MM.1S (cell line): ENCODE results near the gene CHMP5.

Experiments
- DNase-seq: peaks from one replicate; pipeline ENCODE4 v3.0.0-alpha.2; 2015
- H2AFZ ChIP-seq: fragments of 300-600 bp; sonication (generic); 2 replicates; pipeline ENCODE4 v1.6.0; 2016; ENCODE audit warnings: antibody characterized with exemption, low read length
- H3F3A ChIP-seq: fragments of 300-600 bp; sonication (generic); 2 replicates; pipeline ENCODE4 v1.6.1; 2016; ENCODE audit warnings: mild to moderate bottlenecking, antibody characterized with exemption, low read length, moderate library complexity, mixed read lengths; ENCODE audit not compliant: insufficient read depth
- H3K27ac ChIP-seq: fragments of 300-600 bp; sonication (generic); 2 replicates; pipeline ENCODE4 v1.5.1; 2016; ENCODE audit warnings: mild to moderate bottlenecking, low read length
- H3K27me3 ChIP-seq: fragments of 300-600 bp; sonication (generic); replicated peaks from 2 replicates; pipeline ENCODE4 v1.6.0; 2016; ENCODE audit warnings: low read length; ENCODE audit not compliant: insufficient read depth
- H3K36me3 ChIP-seq: fragments of 300-600 bp; sonication (generic); replicated peaks from 2 replicates; pipeline ENCODE4 v1.6.1; 2016; ENCODE audit warnings: mild to moderate bottlenecking, low read length, mixed read lengths; ENCODE audit not compliant: insufficient read depth
- H3K4me1 ChIP-seq: fragments of 300-600 bp; sonication (generic); 2 replicates; pipeline ENCODE4 v1.6.1; 2016; ENCODE audit warnings: low read length, mixed read lengths
- H3K4me2 ChIP-seq: fragments of 300-600 bp; sonication (generic); 2 replicates; pipeline ENCODE4 v1.6.0; 2016; ENCODE audit warnings: low read depth, low read length
- H3K4me3 ChIP-seq: fragments of 300-600 bp; sonication (generic); 2 replicates; pipeline ENCODE4 v1.5.1; 2016; ENCODE audit warnings: low read length, mixed read lengths
- H3K79me2 ChIP-seq: fragments of 300-600 bp; sonication (generic); 2 replicates; pipeline ENCODE4 v1.6.1; 2016; ENCODE audit warnings: mixed run types, low read length, mixed read lengths
- H3K9ac ChIP-seq: fragments of 300-600 bp; sonication (generic); 2 replicates; pipeline ENCODE4 v1.6.1; 2016; ENCODE audit warnings: low read length, mixed read lengths
- H3K9me2 ChIP-seq: fragments of 300-600 bp; sonication (generic); replicated peaks from 2 replicates; pipeline ENCODE4 v1.6.1; 2016; ENCODE audit warnings: mild to moderate bottlenecking, low read length, mixed read lengths; ENCODE audit not compliant: insufficient read depth
- H3K9me3 ChIP-seq: fragments of 300-600 bp; sonication (generic); replicated peaks from 2 replicates; pipeline ENCODE4 v1.6.1; 2016; ENCODE audit warnings: mild to moderate bottlenecking, low read length, mixed read lengths; ENCODE audit not compliant: insufficient read depth
- H4K20me1 ChIP-seq: fragments of 300-600 bp; sonication (generic); 2 replicates; pipeline ENCODE4 v1.6.1; 2016; ENCODE audit warnings: mild to moderate bottlenecking, low read length, moderate library complexity, mixed read lengths; ENCODE audit not compliant: insufficient read depth
- EZH2 ChIP-seq: fragments of 300-600 bp; sonication (generic); optimal IDR thresholded peaks from 2 replicates; pipeline ENCODE3; 2017; ENCODE audit warnings: low read depth, mild to moderate bottlenecking, antibody characterized with exemption, low read length, mixed read lengths
- EZH2phosphoT487 ChIP-seq: fragments of 300-600 bp; sonication (generic); IDR thresholded peaks from 2 replicates; pipeline ENCODE4 v1.6.1; 2018; ENCODE audit warnings: antibody characterized with exemption, low read length
- TF ChIP-seq, protein P1 (sequence below): fragments of 300-600 bp; sonication (generic); IDR thresholded peaks from 2 replicates; pipeline ENCODE4 v1.5.1; 2016; ENCODE audit warnings: antibody characterized with exemption, low read length, mixed read lengths

CHMP5 gene

DNA sequence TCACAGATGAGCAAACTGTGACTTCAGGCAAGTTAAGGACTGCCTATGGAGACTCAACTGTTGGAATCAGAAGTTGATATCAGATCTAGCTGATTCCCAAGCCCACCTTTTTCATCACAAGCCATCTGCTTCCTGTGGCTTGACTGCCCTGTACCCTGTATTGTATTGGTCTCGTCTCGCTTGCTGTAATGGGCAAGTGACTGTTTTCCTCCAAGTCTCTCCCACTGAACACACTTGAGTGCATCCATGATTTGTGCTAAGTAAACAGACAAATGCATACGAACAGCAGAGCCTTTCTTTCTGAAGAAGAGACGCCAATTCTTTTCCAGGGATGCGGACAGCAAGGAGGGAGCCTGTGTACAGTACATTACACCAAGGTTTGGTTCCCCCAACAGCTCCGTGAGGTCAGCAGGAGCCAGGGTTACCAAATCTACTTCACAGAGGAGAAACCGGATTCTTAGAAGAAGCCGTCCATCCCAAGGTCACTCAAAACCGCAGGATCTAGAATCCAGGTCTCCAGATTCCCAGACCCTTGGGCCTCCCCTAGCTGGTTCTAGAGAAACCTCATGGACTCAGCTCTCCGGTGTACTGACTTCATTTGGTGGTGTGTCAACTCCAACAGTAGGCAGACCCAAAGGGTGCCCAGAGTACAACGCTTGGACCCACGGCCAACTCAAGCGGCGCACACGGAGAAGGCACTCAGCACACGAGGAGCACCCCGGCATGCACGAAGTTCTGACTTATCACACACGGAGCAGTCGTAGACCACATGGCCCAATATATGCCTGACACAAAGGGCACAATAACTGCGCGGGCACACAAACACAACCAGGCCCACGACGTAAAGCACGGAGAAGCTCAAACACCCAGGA is 1.5 kb upstream of the CHMP5 start:
- H3K4me3 ChIP-seq, result peak overlapping the region; percentile 99
- H3K9me3 ChIP-seq, result no peaks in the 10 kb centered on the region
- DNase-seq, result peak; percentile 28
- no peaks in the 10 kb centered on the region for H3F3A ChIP-seq
- H3K4me2 ChIP-seq, result peak overlapping the region; percentile 95
- peaks cover 75% of the 10 kb centered on the region for H3K79me2 ChIP-seq
- peak overlapping the region; percentile 80 for H2AFZ ChIP-seq
- H4K20me1 ChIP-seq, result peaks cover 3% of the 10 kb centered on the region; the same call in 1 of the 2 replicates
- no peaks in the 10 kb centered on the region for H3K9me2 ChIP-seq
- peaks cover 6% of the 10 kb centered on the region; the same call in 1 of the 2 replicates for H3K4me1 ChIP-seq
- no peaks in the 10 kb centered on the region for H3K27me3 ChIP-seq
- H3K36me3 ChIP-seq, result peaks cover 29% of the 10 kb centered on the region
- peak overlapping the region; percentile 90 for H3K9ac ChIP-seq
- peak overlapping the region; percentile 74; the same call in 1 of the 2 replicates for H3K27ac ChIP-seq
- TF ChIP-seq EZH2phosphoT487, result no peak
- no peak for TF ChIP-seq EZH2
- TF ChIP-seq, protein P1, sequence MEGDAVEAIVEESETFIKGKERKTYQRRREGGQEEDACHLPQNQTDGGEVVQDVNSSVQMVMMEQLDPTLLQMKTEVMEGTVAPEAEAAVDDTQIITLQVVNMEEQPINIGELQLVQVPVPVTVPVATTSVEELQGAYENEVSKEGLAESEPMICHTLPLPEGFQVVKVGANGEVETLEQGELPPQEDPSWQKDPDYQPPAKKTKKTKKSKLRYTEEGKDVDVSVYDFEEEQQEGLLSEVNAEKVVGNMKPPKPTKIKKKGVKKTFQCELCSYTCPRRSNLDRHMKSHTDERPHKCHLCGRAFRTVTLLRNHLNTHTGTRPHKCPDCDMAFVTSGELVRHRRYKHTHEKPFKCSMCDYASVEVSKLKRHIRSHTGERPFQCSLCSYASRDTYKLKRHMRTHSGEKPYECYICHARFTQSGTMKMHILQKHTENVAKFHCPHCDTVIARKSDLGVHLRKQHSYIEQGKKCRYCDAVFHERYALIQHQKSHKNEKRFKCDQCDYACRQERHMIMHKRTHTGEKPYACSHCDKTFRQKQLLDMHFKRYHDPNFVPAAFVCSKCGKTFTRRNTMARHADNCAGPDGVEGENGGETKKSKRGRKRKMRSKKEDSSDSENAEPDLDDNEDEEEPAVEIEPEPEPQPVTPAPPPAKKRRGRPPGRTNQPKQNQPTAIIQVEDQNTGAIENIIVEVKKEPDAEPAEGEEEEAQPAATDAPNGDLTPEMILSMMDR, result no peak

- TF ChIP-seq, protein P1, result no peak
- Histone ChIP-seq H3K9me2 (no peaks in the 10 kb centered on the region), H3K9me3 (no peaks in the 10 kb centered on the region), H3K36me3 (peaks cover 22% of the 10 kb centered on the region; the same call in 1 of the 2 replicates), H3K4me3 (peak overlapping the region; percentile 99), H3K79me2 (peaks cover 68% of the 10 kb centered on the region), H3K9ac (peak overlapping the region; percentile 90), H3K4me1 (peaks cover 6% of the 10 kb centered on the region; the same call in 1 of the 2 replicates), H3K27me3 (no peaks in the 10 kb centered on the region), H4K20me1 (no peaks in the 10 kb centered on the region), H3K4me2 (peak overlapping the region; percentile 95), H3F3A (no peaks in the 10 kb centered on the region), H3K27ac (peak overlapping the region; percentile 74), H2AFZ (peak overlapping the region; percentile 80)
- peak; percentile 55 for DNase-seq
Measured at GRCh38 chr9:33264003-33264472, 811 bp upstream of the CHMP5 start.

- Histone ChIP-seq H3K9ac (peak overlapping the region; percentile 80), H3K4me3 (peak overlapping the region; percentile 99), H3K9me2 (no peaks in the 10 kb centered on the region), H3K27ac (peak overlapping the region; percentile 74; the same call in 1 of the 2 replicates), H2AFZ (peak overlapping the region; percentile 67), H3K79me2 (peaks cover 55% of the 10 kb centered on the region), H3K27me3 (no peaks in the 10 kb centered on the region), H3K9me3 (no peaks in the 10 kb centered on the region), H3K4me1 (peaks cover 6% of the 10 kb centered on the region; the same call in 1 of the 2 replicates), H4K20me1 (no peaks in the 10 kb centered on the region), H3K36me3 (peaks cover 15% of the 10 kb centered on the region; the same call in 1 of the 2 replicates), H3F3A (no peaks in the 10 kb centered on the region), H3K4me2 (peak overlapping the region; percentile 99)
- TF ChIP-seq EZH2phosphoT487 (no peak), EZH2 (no peak)
- TF ChIP-seq, protein P1, result no peak
- no peak for DNase-seq
Measured at GRCh38 chr9:33265211-33265865, 489 bp downstream of the CHMP5 start.
